Measurements from ENCODE around the gene SDK2. TPM values are rescaled to one million over a fixed set of nuclear protein-coding genes. Genes with fewer than 3 reads are reported as not detected.

SDK2 gene
- total and polyA plus RNA-seq, 2 experiments from 2014 or later, result 0.59 to 1.2 TPM

DNA sequence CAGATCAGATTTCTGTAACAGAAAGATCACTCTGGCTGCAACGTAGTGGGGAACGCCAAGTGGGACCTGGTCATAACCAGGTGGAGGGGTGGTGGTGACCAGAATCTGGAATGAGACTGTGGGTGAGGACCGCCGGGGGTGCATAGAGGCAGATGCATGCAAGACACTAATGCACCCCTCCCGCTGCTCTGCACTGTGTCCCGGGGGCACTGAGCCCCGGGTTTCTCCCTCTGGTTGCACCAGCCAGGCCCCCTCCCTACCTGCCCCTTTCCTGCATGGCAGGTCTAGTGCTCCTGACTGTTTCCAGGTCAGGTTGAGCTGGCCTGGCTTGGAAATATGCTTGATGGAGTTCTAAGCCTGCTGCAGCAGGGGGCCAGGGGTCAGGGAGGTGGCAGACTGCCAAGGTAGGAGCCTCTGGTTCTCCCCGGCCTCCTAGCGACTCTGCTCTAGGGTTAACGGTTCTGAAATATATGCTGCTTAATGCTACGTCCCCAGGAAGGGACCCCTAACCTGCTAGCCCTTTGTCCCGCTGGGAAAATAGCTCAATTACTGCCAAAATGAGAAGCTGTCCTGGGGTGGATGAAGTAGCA is 94.3 kb downstream of the SDK2 start:
- WGBS (ENCODE audit: low lambda C conversion rate, missing lambda C conversion rate), result 77% methylated on average over 12 of the region's 12 CpGs

DNA sequence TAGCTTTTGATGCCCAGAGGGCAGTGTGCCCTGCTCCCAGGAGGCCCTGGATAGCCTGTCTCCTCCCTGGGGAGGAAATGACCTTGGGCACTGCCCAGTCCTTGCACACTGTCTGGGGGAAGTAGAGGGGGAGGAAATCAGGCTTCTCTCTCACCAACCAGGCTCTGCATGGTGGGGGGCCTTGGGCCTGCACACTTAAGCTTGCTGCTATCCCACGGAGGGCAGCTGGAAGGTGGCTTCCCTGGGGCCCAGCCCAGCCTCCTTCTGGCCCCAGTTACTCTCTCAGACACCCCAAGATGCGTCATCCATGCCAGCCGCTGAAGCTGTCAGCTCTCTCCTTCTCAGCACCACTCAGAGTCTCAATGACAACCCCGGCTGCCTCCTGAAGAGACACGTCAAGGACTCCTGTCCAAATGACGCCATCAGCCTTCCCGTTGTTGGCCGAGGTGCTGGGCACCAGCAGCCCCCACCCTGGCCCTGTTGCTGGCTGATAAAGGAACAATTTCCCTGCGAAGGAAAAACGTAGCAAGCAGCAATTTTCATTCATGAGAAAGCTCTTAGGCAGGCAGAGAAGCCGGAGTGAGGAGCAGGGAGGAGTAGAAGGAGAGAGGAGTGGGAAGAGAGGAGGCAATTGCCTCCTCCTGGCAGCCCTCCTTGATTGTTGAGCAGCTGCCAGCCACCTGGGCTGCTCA is 95.5 kb downstream of the SDK2 start:
- no peak for DNase-seq (ENCODE audit: low spot score)

More for the DNA sequence above, 94.3 kb downstream of the SDK2 start:
- Histone ChIP-seq H3K9me3 (ENCODE audit: low read depth) (no peaks in the 10 kb centered on the region), H3K36me3 (replicated peaks; ENCODE audit: insufficient read depth, low read depth) (no peaks in the 10 kb centered on the region), H3K27me3 (no peaks in the 10 kb centered on the region), H3K4me3 (no peak overlapping the region), H3K9me2 (replicated peaks; ENCODE audit: insufficient read depth) (no peaks in the 10 kb centered on the region), H3K4me1 (ENCODE audit: insufficient read depth) (no peaks in the 10 kb centered on the region), H4K20me1 (ENCODE audit: insufficient read depth, poor library complexity, severe bottlenecking) (no peaks in the 10 kb centered on the region), H2AFZ (no peak overlapping the region), H3K4me2 (no peak overlapping the region), H3K79me2 (no peaks in the 10 kb centered on the region), H3K27ac (no peak overlapping the region)
- DNase-seq (ENCODE audit: low spot score), result no peak
- TF ChIP-seq EZH2 (IDR thresholded peaks at IDR 0.05; ENCODE audit: borderline replicate concordance) (no peak), EZH2phosphoT487 (IDR thresholded peaks at IDR 0.05; ENCODE audit: low read depth, severe bottlenecking, unreplicated experiment) (no peak)
- TF ChIP-seq, protein P1, sequence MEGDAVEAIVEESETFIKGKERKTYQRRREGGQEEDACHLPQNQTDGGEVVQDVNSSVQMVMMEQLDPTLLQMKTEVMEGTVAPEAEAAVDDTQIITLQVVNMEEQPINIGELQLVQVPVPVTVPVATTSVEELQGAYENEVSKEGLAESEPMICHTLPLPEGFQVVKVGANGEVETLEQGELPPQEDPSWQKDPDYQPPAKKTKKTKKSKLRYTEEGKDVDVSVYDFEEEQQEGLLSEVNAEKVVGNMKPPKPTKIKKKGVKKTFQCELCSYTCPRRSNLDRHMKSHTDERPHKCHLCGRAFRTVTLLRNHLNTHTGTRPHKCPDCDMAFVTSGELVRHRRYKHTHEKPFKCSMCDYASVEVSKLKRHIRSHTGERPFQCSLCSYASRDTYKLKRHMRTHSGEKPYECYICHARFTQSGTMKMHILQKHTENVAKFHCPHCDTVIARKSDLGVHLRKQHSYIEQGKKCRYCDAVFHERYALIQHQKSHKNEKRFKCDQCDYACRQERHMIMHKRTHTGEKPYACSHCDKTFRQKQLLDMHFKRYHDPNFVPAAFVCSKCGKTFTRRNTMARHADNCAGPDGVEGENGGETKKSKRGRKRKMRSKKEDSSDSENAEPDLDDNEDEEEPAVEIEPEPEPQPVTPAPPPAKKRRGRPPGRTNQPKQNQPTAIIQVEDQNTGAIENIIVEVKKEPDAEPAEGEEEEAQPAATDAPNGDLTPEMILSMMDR (IDR thresholded peaks at IDR 0.05; ENCODE audit: poor library complexity), result no peak

DNA sequence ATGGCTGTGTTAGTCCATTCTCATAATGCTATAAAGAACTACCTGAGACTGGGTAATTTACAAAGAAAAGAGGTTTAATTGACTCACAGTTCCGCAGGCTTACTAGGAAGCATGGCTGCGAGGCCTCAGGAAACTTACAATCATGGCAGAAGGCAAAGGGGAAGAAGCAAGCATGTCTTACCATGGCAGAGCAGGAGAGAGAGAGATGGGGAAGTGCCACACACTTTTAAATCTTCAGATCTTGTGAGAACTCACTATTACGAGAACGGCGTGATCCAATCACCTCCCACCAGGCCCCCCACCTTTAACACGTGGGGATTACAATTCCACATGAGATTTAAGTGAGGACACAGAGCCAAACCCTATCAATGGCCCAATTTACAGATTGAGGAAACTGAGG is 96.5 kb downstream of the SDK2 start:
- DNase-seq (ENCODE audit: low spot score), result no peak
- no peak overlapping the region for H3K4me2 ChIP-seq
- H3K4me3 ChIP-seq, result no peak overlapping the region
- H3K27ac ChIP-seq, result no peak overlapping the region
- 92% methylated on average over 6 of the region's 6 CpGs for WGBS (ENCODE audit: low lambda C conversion rate, missing lambda C conversion rate)
- H3K27me3 ChIP-seq, result no peaks in the 10 kb centered on the region
- no peaks in the 10 kb centered on the region for H3K36me3 ChIP-seq (replicated peaks; ENCODE audit: insufficient read depth, low read depth)
- no peaks in the 10 kb centered on the region for H3K4me1 ChIP-seq (ENCODE audit: insufficient read depth)
- no peaks in the 10 kb centered on the region for H3K79me2 ChIP-seq
- TF ChIP-seq, protein P1 (IDR thresholded peaks at IDR 0.05; ENCODE audit: poor library complexity), result no peak
- TF ChIP-seq EZH2 (IDR thresholded peaks at IDR 0.05; ENCODE audit: borderline replicate concordance), result no peak
- TF ChIP-seq EZH2phosphoT487 (IDR thresholded peaks at IDR 0.05; ENCODE audit: low read depth, severe bottlenecking, unreplicated experiment), result no peak
- H2AFZ ChIP-seq, result no peak overlapping the region
- no peaks in the 10 kb centered on the region for H4K20me1 ChIP-seq (ENCODE audit: insufficient read depth, poor library complexity, severe bottlenecking)
- no peaks in the 10 kb centered on the region for H3K9me3 ChIP-seq (ENCODE audit: low read depth)
- no peaks in the 10 kb centered on the region for H3K9me2 ChIP-seq (replicated peaks; ENCODE audit: insufficient read depth)

More for the DNA sequence above, 95.5 kb downstream of the SDK2 start:
- Histone ChIP-seq H3K4me1 (ENCODE audit: insufficient read depth) (no peaks in the 10 kb centered on the region), H3K4me3 (no peak overlapping the region), H3K4me2 (no peak overlapping the region), H3K27ac (no peak overlapping the region), H3K27me3 (no peaks in the 10 kb centered on the region), H3K79me2 (no peaks in the 10 kb centered on the region), H2AFZ (no peak overlapping the region), H3K9me2 (replicated peaks; ENCODE audit: insufficient read depth) (no peaks in the 10 kb centered on the region), H4K20me1 (ENCODE audit: insufficient read depth, poor library complexity, severe bottlenecking) (no peaks in the 10 kb centered on the region), H3K36me3 (replicated peaks; ENCODE audit: insufficient read depth, low read depth) (no peaks in the 10 kb centered on the region), H3K9me3 (ENCODE audit: low read depth) (no peaks in the 10 kb centered on the region)
- TF ChIP-seq EZH2phosphoT487 (IDR thresholded peaks at IDR 0.05; ENCODE audit: low read depth, severe bottlenecking, unreplicated experiment), result no peak
- TF ChIP-seq, protein P1 (IDR thresholded peaks at IDR 0.05; ENCODE audit: poor library complexity), result no peak
- no peak for TF ChIP-seq EZH2 (IDR thresholded peaks at IDR 0.05; ENCODE audit: borderline replicate concordance)
- WGBS (ENCODE audit: low lambda C conversion rate, missing lambda C conversion rate), result 79% methylated on average over 11 of the region's 11 CpGs

Data from hepatocyte (in vitro differentiated cells).